ENCODE measurements around the gene CASZ1. TPM values are rescaled to one million over a fixed set of nuclear protein-coding genes. Genes with fewer than 3 reads are reported as not detected.
A peak's percentile ranks its signal among the peaks of the same experiment; 100 is the strongest.

Gene CASZ1
- total RNA-seq, 2 donors from 2014 or later = 90.9 to 96.9 TPM

DNA sequence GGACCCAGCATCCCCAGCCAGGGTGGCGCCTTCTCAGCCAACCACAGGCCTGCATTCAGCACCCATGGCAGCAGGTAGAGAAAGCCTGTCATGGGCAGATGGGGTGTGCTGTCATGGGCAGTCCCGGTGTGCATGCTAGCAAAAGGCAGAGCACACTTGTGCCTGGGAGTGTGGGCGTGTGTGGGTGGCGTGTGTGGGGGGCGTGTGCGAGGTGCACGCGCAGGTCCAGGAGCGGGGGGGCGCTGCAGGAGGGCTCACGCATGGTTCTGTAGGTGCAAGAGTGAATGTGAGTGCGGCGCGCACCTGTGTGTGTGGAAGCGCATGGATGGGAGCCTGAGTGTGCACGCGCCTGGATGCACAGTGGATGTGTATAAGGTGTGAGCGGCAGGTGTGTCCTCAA is 137.2 kb downstream of the CASZ1 start:
- DNase-seq (ENCODE audit: low spot score) = no peak
- intact Hi-C loops (cut with DNase I) = no loop called here
- no peaks in the 10 kb centered on the region for H3K27me3 ChIP-seq (replicated peaks; ENCODE audit: insufficient read depth)
- no peaks in the 10 kb centered on the region for H3K9me3 ChIP-seq
- no peak for TF ChIP-seq POLR2A (IDR thresholded peaks at IDR 0.05)
- TF ChIP-seq, protein P1, sequence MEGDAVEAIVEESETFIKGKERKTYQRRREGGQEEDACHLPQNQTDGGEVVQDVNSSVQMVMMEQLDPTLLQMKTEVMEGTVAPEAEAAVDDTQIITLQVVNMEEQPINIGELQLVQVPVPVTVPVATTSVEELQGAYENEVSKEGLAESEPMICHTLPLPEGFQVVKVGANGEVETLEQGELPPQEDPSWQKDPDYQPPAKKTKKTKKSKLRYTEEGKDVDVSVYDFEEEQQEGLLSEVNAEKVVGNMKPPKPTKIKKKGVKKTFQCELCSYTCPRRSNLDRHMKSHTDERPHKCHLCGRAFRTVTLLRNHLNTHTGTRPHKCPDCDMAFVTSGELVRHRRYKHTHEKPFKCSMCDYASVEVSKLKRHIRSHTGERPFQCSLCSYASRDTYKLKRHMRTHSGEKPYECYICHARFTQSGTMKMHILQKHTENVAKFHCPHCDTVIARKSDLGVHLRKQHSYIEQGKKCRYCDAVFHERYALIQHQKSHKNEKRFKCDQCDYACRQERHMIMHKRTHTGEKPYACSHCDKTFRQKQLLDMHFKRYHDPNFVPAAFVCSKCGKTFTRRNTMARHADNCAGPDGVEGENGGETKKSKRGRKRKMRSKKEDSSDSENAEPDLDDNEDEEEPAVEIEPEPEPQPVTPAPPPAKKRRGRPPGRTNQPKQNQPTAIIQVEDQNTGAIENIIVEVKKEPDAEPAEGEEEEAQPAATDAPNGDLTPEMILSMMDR (IDR thresholded peaks at IDR 0.05) = no peak
- TF ChIP-seq POLR2AphosphoS5 (IDR thresholded peaks at IDR 0.05) = no peak
- H3K36me3 ChIP-seq = peaks cover 8 to 25% of the 10 kb centered on the region in 2 donors
- peaks cover 12% of the 10 kb centered on the region for H3K4me1 ChIP-seq (replicated peaks)
- peak overlapping the region in 1 of 2 donors; percentile 43 for H3K27ac ChIP-seq
- WGBS = 91% methylated on average over 18 of the region's 18 CpGs
- H3K4me3 ChIP-seq = no peak overlapping the region

DNA sequence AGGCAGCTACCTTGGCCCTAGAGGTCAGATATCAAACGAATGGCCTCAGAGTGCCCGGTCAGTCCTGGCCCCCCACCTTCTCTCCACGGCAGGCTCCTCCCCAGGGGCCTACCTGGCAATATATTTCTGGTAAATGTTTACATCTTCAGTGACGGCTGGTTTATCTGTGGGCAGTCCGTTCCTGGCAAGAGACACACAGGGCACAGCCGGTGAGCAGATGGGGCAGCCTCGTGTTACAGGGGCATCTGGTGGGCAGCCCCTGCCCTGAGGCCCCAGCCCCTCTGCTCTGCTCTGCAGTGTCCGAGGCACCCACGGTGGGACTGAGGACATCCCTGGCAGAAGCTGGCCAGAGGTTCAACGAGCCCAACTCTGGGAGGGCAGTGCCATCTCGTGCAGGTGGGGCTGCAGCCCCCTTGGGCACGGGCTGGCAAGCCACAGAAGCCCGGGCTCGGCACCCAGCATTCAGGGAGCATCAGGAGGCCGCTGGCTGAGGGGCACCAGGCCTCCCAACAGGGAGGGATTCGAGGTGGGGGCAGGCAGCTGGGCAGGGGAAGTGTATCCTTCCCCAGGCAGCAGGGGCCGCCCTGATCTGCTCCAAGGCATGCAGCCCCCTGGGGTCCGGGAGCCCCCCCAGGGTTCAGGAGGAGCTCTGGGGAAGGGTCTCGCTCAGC is 137.9 kb downstream of the CASZ1 start:
- no peak overlapping the region for H3K4me3 ChIP-seq
- TF ChIP-seq POLR2AphosphoS5 (IDR thresholded peaks at IDR 0.05) (no peak), POLR2A (IDR thresholded peaks at IDR 0.05) (no peak)
- TF ChIP-seq, protein P1 (IDR thresholded peaks at IDR 0.05) = no peak
- H3K27me3 ChIP-seq (replicated peaks; ENCODE audit: insufficient read depth) = no peaks in the 10 kb centered on the region
- H3K4me1 ChIP-seq (replicated peaks) = peaks cover 5% of the 10 kb centered on the region
- peak overlapping the region; percentile 33 to 43 for H3K27ac ChIP-seq
- WGBS = 81% methylated on average over 15 of the region's 19 CpGs
- DNase-seq (ENCODE audit: low spot score) = no peak
- intact Hi-C loops (cut with DNase I) = no loop called here
- no peaks in the 10 kb centered on the region for H3K9me3 ChIP-seq
- H3K36me3 ChIP-seq = peaks cover 14 to 32% of the 10 kb centered on the region in 2 donors

DNA sequence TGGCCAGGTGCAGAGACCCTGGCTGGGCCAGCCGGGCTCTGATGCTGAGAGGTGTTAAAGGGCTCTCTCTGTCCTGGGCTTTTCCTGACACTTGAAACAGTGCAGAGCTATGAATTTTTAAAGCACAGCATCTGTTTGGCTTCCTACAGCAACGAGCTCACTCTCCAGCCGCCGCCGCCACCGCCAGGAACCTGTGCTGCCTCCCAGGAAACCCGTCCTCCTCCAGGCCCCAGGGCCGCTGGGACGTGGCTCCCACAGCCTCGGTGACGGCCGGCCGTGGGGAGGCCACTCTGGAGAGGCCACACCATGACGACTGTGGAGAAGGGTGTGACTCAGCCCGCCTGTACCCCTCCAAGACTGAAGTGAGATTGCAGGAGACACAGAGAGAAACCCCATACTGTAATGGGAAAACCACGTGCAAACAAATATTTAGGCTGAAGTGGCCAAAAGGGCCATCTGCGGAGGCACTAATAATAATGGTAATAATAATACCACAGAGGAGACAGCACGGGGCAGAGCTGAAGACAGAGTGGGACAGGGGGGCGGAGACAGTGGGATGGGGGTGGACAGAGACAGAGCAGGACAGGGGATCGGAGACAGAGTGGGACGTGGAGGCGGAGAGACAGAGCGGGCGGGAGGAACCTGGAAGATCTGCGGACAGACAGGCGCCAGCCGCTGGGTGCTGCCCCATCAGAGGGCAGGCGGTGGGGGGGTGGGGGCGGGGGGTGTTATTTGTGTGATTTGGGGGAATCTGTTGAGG is 139.2 kb downstream of the CASZ1 start:
- peaks cover 11% of the 10 kb centered on the region for H3K4me1 ChIP-seq (replicated peaks)
- TF ChIP-seq, protein P1 (IDR thresholded peaks at IDR 0.05) = no peak
- TF ChIP-seq POLR2A (IDR thresholded peaks at IDR 0.05) (no peak), POLR2AphosphoS5 (IDR thresholded peaks at IDR 0.05) (no peak)
- no peak overlapping the region for H3K4me3 ChIP-seq
- H3K9me3 ChIP-seq = no peaks in the 10 kb centered on the region
- DNase-seq (ENCODE audit: low spot score) = no peak
- intact Hi-C loops (cut with DNase I) = no loop called here
- WGBS = 73% methylated on average over 29 of the region's 29 CpGs
- peaks cover 18 to 38% of the 10 kb centered on the region in 2 donors for H3K36me3 ChIP-seq
- H3K27me3 ChIP-seq (replicated peaks; ENCODE audit: insufficient read depth) = no peaks in the 10 kb centered on the region
- peak overlapping the region in 1 of 2 donors; percentile 43 for H3K27ac ChIP-seq

DNA sequence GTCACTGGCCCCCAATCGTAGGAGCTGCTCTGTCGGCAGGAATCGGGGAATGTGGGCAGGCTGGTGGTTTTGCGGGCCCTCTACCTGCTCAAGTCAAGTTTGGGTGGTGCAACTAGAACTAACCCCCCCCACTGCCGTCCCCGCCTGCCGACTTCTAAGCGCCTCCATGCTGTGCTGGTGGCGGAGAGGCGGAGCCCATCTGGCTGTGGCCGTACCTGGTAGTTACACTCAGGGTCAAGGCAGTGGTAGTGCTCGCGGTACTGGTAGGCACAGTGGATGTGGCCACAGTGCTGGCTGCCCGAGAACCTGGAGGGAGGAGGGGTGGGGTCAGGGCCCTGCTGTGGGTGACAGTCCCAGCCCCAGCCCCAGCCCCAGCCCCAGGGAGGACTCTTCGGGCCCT is 140.0 kb downstream of the CASZ1 start:
- H3K27ac ChIP-seq = peak overlapping the region in 1 of 2 donors; percentile 43
- TF ChIP-seq, protein P1 (IDR thresholded peaks at IDR 0.05) = no peak
- TF ChIP-seq POLR2AphosphoS5 (IDR thresholded peaks at IDR 0.05) = no peak
- TF ChIP-seq POLR2A (IDR thresholded peaks at IDR 0.05) = no peak
- no peaks in the 10 kb centered on the region for H3K27me3 ChIP-seq (replicated peaks; ENCODE audit: insufficient read depth)
- H3K36me3 ChIP-seq = peaks cover 18 to 38% of the 10 kb centered on the region in 2 donors
- no peak overlapping the region for H3K4me3 ChIP-seq
- H3K4me1 ChIP-seq (replicated peaks) = peaks cover 13% of the 10 kb centered on the region
- H3K9me3 ChIP-seq = no peaks in the 10 kb centered on the region
- no peak for DNase-seq (ENCODE audit: low spot score)
- WGBS = 91% methylated on average over 15 of the region's 15 CpGs
- intact Hi-C loops (cut with DNase I) = no loop called here
